ENCODE results near the gene LIPK.
"Not testable (repeated sequence)": the region's sequence is repeated elsewhere in the genome, so short reads cannot be mapped to it uniquely, and the experiment has no call there.

Gene LIPK

GRCh38 chr10:88705958-88706357, at the start of gene LIPK:
Gene LIPK, plus strand, starts transcription at chr10:88706249. Its CDS starts 18,295 bp downstream, at chr10:88724544.
- no peak for DNase-seq

DNA sequence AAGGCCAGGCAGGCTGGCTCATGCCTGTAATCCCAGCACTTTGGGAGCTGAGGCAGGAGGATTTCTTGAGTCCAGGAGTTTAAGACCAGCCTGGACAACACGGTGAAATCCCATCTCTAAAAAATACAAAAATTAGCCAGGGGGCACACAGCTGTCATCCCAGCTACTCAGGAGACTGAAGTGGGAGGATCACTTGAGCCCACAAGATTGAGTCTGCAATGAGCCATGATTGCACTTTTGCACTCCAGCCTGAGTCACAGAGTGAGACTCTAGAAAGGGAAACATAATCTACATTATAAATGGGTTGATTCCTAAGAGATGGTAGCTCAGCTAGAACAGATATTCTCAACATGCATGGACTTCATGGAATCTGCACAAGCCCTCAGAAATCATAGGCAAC, 48.1 kb upstream of the LIPK start:
- no peak for DNase-seq

DNA sequence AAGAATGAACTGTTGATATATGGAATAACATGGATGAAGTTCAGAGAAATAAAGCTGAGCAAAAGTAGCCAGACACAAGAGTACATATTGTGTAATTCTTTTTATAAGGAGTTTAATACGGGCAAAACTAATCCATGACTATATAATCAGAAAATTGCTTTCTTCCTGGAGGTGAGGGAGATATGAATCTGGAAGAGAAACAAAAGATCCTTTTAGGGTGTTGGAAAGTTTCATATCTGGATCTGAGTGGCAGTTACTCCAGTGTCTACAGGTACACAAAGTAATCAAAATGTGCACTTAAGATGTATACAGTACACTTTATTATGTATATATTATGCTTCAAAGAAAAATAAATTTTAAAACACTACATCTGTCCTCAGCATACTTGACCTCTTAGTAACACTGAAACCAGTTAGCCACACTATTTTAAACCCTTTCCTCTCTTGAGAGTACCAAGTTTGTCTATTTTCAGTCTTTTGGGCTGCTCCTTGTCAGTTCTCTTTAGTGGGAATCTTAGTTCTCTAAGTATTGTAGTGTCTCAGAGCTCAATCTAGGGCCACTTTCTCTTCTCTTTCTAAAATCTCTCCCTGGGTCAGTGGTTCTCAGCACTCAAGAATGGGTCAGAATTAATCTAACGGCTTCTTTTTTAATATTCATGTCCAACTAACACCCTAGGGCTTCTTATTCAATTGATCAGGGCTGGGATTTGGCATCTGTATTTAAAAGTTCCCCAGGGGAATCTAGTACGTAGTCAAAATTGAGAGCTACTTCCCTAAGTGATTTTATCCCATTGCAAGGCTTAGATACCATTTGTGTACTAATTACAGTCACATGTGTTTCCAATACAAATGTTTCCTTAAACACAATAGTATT, 46.1 kb upstream of the LIPK start:
- no peak for DNase-seq

GRCh38 chr10:88660598-88660884, 45.5 kb upstream of the LIPK start:
- DNase-seq = no peak

DNA sequence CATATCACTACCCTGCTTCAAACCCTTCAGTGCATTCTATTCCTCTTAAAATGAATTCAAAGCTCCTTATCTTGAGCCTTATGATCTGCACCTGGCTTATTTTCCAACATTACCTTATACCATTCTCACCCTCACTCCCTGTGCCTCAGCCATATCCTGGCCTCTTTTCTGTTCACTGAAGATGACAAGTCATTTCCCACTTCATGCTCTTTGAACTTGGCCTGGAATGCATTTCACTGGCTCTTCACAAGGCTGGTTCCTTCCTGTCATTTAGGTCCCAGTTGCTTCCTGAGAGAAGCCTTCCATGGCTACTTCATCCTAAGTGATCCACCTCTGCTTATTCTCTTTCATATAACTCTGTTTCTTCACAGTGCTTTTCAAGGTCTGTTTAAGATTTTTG, 45.0 kb upstream of the LIPK start:
- DNase-seq = no peak

DNA sequence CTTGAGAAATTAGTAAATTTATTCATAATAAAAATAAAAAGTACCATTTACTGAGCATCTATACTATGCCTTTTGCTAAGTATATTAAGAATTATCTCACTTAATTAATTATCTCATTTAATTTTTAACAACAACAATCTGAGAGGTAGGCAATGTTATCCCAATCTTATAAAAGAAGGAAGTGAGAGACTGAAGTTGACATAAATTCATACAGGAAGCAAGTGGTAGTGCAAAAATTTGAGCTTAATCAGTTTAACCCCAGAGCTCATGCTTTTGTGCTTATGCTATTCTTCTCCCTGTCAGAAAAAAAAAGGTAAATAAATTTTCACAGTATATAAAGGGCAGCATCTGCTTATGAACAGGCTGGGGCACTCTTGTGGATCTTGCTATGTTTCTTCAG, 44.5 kb upstream of the LIPK start:
- DNase-seq = no peak

GRCh38 chr10:88663153-88663552, 42.9 kb upstream of the LIPK start:
- not testable (repeated sequence) for DNase-seq

GRCh38 chr10:88664142-88664541, 41.9 kb upstream of the LIPK start, which contains the start of gene LIPF:
Gene LIPF, plus strand, starts transcription at chr10:88664442. Its CDS starts 2,856 bp downstream, at chr10:88667298.
- DNase-seq = no peak

DNA sequence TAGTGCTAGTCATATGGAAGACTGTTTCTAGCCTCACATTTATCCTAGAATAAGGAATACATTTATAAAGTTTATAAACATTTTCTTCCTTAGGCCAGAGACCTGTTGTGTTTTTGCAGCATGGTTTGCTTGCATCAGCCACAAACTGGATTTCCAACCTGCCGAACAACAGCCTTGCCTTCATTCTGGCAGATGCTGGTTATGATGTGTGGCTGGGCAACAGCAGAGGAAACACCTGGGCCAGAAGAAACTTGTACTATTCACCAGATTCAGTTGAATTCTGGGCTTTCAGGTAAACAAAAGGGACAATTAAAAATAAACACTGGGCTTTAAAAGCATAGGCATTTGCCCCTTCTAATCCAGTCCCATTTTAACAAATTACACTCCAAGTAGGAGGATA, 37.6 kb upstream of the LIPK start:
- no peak for DNase-seq

- DNase-seq = peak; percentile 4 to 6
These were observed 35.6 kb upstream of the LIPK start for GRCh38 chr10:88670497-88670896.

DNA sequence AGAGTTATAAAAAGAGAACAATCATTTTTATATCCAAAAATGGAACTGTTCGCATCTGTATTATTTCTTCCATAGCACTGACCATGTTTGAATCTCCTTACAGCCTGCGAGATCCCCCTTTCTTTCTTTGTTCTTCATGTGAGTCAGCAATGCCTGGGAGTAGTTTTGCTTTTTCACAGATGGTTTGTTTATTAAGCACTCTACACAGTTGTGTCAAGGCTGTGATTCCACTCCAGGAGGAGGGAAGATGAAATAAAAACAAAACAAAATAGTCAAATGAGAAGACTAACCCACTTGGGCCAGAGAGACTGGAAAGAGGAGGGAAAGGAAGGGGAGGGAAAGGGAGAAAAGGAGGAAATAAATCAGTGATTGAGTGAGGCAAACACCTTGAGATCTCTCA, 34.0 kb upstream of the LIPK start:
- no peak for DNase-seq

DNA sequence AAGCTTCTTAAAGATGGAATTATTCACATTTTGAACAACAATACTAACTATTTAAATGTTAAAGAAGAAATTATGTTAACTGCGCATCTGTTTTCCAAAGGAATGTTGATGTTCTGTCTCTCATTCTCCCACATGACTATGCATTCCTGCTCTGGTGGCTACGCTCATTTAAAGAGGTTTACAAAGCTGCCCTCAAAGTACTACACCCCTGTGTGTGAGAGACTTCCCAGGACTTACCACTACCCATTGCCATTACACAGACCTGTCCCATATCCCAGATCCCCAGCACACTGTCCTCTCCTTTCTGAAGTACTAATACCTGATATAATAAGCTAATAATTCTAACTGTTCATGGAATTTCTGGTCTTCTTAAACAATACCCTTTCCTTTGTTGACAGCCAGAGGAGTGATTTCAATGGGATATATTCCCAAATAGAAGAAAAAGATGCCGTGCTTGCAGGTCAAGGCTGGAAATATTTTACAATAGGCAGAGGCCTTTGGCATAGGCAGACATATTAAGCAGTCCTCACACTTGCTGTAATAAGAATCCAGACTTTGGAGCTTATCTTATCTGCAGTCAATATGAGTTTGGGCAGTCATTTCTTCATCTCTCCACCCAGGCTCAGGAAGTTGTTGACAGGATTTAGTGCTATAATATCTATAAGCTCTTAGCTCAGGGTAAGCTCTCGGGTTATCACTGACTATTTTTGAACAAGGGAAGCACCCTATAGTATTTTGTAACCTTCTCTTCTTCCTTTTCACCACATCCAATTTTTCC, 29.6 kb upstream of the LIPK start:
- DNase-seq = no peak

- DNase-seq = no peak
These were observed 25.1 kb upstream of the LIPK start for GRCh38 chr10:88680958-88681357.

GRCh38 chr10:88682491-88682890, 23.6 kb upstream of the LIPK start:
- no peak for DNase-seq

DNA sequence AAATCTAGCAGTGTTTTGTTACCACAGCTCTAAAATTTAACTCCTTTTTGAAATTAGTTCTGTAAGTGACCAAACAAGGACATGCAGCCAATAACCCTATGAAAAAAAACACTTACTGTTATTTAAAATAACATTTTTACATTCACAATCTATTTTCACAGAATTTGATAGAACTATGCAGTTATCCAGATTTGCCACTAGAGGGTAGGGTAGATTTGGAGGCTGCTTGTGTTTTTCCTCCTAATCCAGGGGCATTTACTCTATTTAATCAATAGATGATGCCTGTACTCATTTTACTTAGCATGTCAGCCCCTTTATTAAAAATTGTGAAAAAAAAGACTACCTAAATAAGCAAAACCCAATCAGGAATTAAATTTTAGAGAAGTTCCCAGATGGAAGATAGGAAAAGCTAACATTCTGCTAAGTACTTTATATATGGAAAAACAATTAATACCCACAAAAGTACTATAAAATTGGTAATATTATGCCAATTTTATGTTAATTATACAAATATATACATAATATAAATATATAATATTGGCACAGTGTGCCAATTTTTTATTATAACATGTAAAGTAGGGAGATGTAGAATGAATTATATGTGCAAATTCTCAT, 18.1 kb upstream of the LIPK start:
- no peak for DNase-seq

DNA sequence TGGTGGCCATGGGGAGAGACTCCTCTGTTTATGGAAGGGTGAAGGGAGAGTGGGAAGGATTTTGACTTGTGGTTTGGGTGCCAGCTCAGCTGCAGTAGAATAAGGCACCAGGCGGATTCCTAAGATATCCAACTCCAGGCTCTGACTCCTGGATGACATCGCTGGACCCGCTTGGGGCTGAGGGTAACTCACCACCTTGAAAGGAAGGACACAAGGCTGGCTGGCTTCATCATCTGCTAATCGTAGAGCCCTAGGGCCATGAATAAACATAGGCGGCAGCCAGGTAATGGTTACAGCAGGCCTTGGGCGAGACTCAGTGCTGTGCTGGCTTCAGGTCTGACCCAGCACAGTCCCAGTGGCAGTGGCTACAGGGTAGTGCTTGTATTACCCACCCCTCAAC, 16.7 kb upstream of the LIPK start:
- DNase-seq = no peak

- no peak for DNase-seq
These were observed 12.5 kb upstream of the LIPK start for GRCh38 chr10:88693392-88694020.

- no peak for DNase-seq
These were observed 3.0 kb upstream of the LIPK start for GRCh38 chr10:88702848-88703597.

DNA sequence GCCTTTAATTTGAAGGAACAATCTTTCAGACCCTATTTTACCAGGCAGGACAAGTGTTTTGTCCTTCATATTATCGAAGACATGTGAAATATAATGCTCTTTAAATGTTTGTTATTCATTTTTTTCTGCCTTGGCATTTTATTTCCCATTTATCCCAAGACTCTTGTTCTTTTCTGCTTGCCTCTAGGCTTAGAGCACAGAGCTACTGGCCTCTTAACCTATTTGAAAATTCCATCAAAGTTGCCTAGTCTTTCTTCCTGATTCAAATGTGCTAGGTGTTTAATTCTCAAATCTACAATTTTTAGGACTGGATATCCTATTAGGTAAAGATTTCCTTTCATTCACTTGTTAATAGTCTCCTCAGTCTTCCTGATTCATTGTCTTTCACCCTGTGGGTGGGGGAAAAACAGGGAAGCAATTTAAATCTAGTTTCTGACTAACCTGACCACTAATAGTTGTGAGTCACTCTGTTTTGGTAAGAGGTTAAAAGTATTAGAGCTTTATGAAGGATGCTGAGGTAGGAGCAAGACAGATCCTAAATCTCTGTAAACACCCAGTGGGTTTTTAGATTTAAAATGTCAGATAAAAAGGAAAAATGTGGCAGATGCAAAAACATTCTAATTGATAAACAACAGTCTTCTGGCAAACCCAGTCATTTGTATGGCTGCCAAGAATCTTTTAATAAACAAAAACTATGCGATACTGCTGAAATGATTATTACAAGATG, 1.5 kb downstream of the LIPK start:
- peak in 1 of 2 donors; percentile 10 for DNase-seq

- DNase-seq = not testable (repeated sequence)
These were observed 3.3 kb downstream of the LIPK start for GRCh38 chr10:88709361-88709760.

GRCh38 chr10:88715517-88715916, 9.5 kb downstream of the LIPK start:
- DNase-seq = no peak

- no peak for DNase-seq
These were observed 15.3 kb downstream of the LIPK start for GRCh38 chr10:88721392-88721791.

Measured in stimulated activated CD4-positive, alpha-beta T cell treated with anti-CD3 and anti-CD28 coated beads, Interleukin-2, amount 100 ng/mL, for 48 hours (primary cell).